SK-N-MC (cell line): ENCODE data around the gene NTN3.

ENCODE experiments used
- DNase-seq: peaks from one replicate; pipeline ENCODE4 v3.0.0-alpha.2; 2011; ENCODE audit warnings: low read depth, low spot score
- H3K27ac ChIP-seq: fragments of 200-600 bp; sonication (generic); 2 replicates; pipeline ENCODE4 v1.5.1; 2016; ENCODE audit warnings: mixed run types
- H3K36me3 ChIP-seq: fragments of 200-600 bp; sonication (generic); 2 replicates; pipeline ENCODE4 v1.6.1; 2017; ENCODE audit warnings: antibody characterized with exemption, low read length, mixed read lengths; ENCODE audit not compliant: insufficient read depth
- H3K4me3 ChIP-seq: fragments of 200-600 bp; sonication (generic); 2 replicates; pipeline ENCODE4 v1.5.1; 2016
- H3K9ac ChIP-seq: fragments of 200-600 bp; sonication (generic); 2 replicates; pipeline ENCODE4 v1.8.0; 2017; ENCODE audit warnings: mixed run types, mixed read lengths; ENCODE audit not compliant: insufficient read length
- H3K9me3 ChIP-seq: fragments of 200-600 bp; sonication (generic); 2 replicates; pipeline ENCODE4 v1.6.1; 2017; ENCODE audit warnings: low read depth, mild to moderate bottlenecking, antibody characterized with exemption, low read length, moderate library complexity, mixed read lengths
- EZH2 ChIP-seq: fragments of 200-600 bp; sonication (generic); IDR thresholded peaks from one replicate; pipeline ENCODE4 v1.6.1; 2017; ENCODE audit warnings: antibody characterized with exemption
- FOXP2 ChIP-seq: optimal IDR thresholded peaks from 2 replicates; pipeline ENCODE3; 2011; ENCODE audit warnings: mild to moderate bottlenecking, moderate library complexity; ENCODE audit not compliant: insufficient read depth; ENCODE audit errors: extremely low read length, control extremely low read depth
- POLR2AphosphoS5 ChIP-seq: IDR thresholded peaks from 2 replicates; pipeline ENCODE4 v1.6.1; 2012; ENCODE audit warnings: mild to moderate bottlenecking, low read depth, low read length, borderline replicate concordance

Gene NTN3

DNA sequence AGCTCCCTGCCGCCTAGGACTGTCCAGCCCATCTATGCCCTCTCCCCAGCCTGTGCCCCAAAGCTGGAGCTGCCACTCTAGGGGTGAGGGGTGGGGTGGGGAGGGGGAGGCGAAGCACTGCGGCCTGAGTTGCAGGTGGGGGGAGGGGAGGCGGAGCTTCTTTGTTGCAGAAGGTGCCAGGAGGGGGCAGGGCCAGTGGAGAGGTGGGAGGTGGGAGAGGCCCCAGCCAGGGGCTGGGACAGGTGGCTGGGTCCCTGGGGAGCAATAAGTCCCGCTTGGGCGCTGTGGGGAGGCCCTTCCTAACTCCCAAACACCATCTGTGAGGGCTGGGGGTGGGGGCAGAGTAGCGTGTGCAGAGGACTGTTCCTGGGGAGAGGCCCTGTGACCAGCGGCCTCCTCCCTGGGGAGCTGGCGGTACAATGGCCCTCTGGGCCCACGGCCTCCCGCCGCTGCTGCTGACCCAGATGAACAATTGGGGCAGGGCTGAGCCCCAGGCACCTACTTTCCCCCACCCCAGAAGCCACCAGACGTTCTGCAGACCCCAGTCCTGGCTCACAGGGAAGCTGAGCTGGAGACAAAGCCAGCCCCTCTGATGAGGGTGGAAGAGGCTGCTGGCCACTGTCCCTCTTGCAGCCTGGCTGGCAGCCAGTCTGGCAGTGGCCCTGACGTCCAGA is 2.2 kb upstream of the NTN3 start:
- H3K9me3 ChIP-seq, result no peaks in the 10 kb centered on the region
- TF ChIP-seq EZH2 (no peak), POLR2AphosphoS5 (no peak; the same call in 1 of the 2 replicates), FOXP2 (no peak)
- no peak for DNase-seq
- H3K4me3 ChIP-seq, result peak overlapping the region; percentile 75
- H3K36me3 ChIP-seq, result no peaks in the 10 kb centered on the region
- H3K27ac ChIP-seq, result peak overlapping the region; percentile 89
- peak overlapping the region; percentile 78 for H3K9ac ChIP-seq

DNA sequence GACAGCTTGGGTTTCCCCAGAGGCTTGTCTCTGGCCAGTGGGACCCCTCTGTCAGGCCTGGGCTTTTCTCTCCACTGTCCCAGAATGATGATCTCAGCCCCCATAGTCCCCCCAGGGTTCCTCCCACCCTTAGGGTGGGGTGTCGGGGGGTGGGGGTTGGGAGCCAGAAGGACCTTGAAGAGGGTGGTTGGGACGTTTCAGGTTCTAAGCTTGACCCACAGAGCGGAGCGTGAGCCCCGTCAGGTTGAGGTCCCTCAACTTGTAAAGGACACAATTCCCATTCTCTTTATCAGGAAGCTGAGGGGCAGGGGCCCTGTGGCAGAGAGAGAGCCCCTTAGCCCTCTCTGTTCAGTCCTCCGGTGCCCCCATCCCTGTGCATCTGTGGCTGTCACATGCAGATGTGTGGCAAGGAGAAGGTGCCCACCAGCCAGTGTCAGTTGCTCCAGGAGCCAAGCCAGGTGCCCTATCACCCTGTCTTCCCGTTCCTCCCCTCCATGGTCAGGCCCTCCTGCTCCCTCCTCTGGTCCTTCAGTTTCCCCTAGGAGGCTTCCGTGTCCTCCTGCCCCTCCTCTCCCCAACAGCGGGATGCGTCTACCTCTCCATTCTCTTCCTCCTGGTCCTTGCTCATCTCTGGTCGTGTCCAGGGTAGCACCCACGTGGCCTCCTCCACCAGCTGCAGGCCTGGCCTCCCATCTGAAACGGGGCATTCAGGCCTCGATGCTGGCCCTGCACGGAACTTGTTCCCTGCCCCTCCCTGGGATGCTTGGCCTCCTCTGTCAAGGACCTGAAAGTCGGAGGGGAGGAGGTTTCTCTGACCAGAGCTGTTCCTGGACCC is 1.5 kb upstream of the NTN3 start:
- TF ChIP-seq EZH2, result no peak
- peak; percentile 10; the same call in 1 of the 2 replicates for TF ChIP-seq POLR2AphosphoS5
- Histone ChIP-seq H3K9me3 (no peaks in the 10 kb centered on the region), H3K4me3 (peak overlapping the region; percentile 75; the same call in 1 of the 2 replicates), H3K36me3 (no peaks in the 10 kb centered on the region), H3K9ac (peak overlapping the region; percentile 51), H3K27ac (peak overlapping the region; percentile 89)
- no peak for DNase-seq

DNA sequence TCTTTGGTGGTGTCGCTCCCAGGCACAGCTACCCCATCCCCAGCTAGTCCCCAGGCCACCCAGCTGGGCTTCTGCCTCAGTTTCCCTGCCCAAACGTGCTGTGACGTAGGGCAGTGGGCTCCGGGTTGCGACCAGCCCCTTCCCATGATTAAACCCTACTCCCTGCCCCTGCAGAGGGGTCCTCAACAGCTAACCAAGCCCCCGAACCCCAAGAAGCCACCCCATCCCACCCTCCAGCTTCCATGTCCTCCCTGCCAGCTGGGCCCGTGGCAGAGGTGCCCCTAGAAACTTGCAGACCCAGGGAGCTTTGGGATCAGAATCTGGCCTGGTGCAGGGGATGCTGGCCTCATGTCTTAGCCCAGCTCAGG is 879 bp upstream of the NTN3 start:
- TF ChIP-seq EZH2 (no peak), FOXP2 (no peak), POLR2AphosphoS5 (no peak; the same call in 1 of the 2 replicates)
- Histone ChIP-seq H3K9ac (no peak overlapping the region), H3K36me3 (no peaks in the 10 kb centered on the region), H3K4me3 (no peak overlapping the region), H3K9me3 (no peaks in the 10 kb centered on the region), H3K27ac (peak overlapping the region; percentile 72; the same call in 1 of the 2 replicates)
- DNase-seq, result no peak

GRCh38 chr16:2470603-2471015 is 488 bp upstream of the NTN3 start:
- no peak overlapping the region for H3K9ac ChIP-seq

DNA sequence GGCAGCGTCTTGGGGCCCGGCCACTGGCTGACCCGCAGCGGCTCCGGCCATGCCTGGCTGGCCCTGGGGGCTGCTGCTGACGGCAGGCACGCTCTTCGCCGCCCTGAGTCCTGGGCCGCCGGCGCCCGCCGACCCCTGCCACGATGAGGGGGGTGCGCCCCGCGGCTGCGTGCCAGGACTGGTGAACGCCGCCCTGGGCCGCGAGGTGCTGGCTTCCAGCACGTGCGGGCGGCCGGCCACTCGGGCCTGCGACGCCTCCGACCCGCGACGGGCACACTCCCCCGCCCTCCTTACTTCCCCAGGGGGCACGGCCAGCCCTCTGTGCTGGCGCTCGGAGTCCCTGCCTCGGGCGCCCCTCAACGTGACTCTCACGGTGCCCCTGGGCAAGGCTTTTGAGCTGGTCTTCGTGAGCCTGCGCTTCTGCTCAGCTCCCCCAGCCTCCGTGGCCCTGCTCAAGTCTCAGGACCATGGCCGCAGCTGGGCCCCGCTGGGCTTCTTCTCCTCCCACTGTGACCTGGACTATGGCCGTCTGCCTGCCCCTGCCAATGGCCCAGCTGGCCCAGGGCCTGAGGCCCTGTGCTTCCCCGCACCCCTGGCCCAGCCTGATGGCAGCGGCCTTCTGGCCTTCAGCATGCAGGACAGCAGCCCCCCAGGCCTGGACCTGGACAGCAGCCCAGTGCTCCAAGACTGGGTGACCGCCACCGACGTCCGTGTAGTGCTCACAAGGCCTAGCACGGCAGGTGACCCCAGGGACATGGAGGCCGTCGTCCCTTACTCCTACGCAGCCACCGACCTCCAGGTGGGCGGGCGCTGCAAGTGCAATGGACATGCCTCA is 773 bp downstream of the NTN3 start:
- H3K9ac ChIP-seq, result peak overlapping the region; percentile 68
- 0 out of 2 replicates have a peak overlapping the region, but pooled peaks have one; percentile 42 for H3K27ac ChIP-seq
- TF ChIP-seq POLR2AphosphoS5, result 0 out of 2 replicates have a peak, but pooled peaks have one; percentile 35
- no peak for TF ChIP-seq EZH2
- no peaks in the 10 kb centered on the region for H3K9me3 ChIP-seq
- DNase-seq, result no peak
- H3K4me3 ChIP-seq, result peak overlapping the region; percentile 80
- no peaks in the 10 kb centered on the region for H3K36me3 ChIP-seq

More at GRCh38 chr16:2470603-2471015, 488 bp upstream of the NTN3 start:
- no peak for DNase-seq
- H3K4me3 ChIP-seq, result peak overlapping the region; percentile 80
- peak overlapping the region; percentile 72 for H3K27ac ChIP-seq
- H3K9me3 ChIP-seq, result no peaks in the 10 kb centered on the region
- no peaks in the 10 kb centered on the region for H3K36me3 ChIP-seq
- TF ChIP-seq EZH2 (no peak), POLR2AphosphoS5 (peak; percentile 35; the same call in 1 of the 2 replicates), FOXP2 (no peak)

- H3K36me3 ChIP-seq, result no peaks in the 10 kb centered on the region
- H3K4me3 ChIP-seq, result peak overlapping the region; percentile 80; the same call in 1 of the 2 replicates
- no peak for TF ChIP-seq EZH2
- 0 out of 2 replicates have a peak, but pooled peaks have one; percentile 4 for TF ChIP-seq POLR2AphosphoS5
- no peak for DNase-seq
- no peak overlapping the region for H3K9ac ChIP-seq
- no peak overlapping the region for H3K27ac ChIP-seq
- H3K9me3 ChIP-seq, result no peaks in the 10 kb centered on the region
Measured at GRCh38 chr16:2472488-2472864, 1.4 kb downstream of the NTN3 start.

GRCh38 chr16:2472885-2473445 is 1.9 kb downstream of the NTN3 start:
- Histone ChIP-seq H3K9ac (no peak overlapping the region), H3K27ac (0 out of 2 replicates have a peak overlapping the region, but pooled peaks have one; percentile 36), H3K9me3 (no peaks in the 10 kb centered on the region), H3K4me3 (peak overlapping the region; percentile 92), H3K36me3 (no peaks in the 10 kb centered on the region)
- TF ChIP-seq EZH2 (no peak), POLR2AphosphoS5 (no peak), FOXP2 (no peak)
- DNase-seq, result no peak

GRCh38 chr16:2473446-2473926 is 2.4 kb downstream of the NTN3 start:
- Histone ChIP-seq H3K9ac (no peak overlapping the region), H3K36me3 (no peaks in the 10 kb centered on the region), H3K9me3 (no peaks in the 10 kb centered on the region), H3K4me3 (peak overlapping the region; percentile 92), H3K27ac (no peak overlapping the region)
- TF ChIP-seq EZH2 (no peak), POLR2AphosphoS5 (peak; percentile 53; the same call in 1 of the 2 replicates)
- DNase-seq, result no peak
